Osteoblast (primary cell): ENCODE data around the gene YTHDF1. TPM values are rescaled to one million over a fixed set of nuclear protein-coding genes. Genes with fewer than 3 reads are reported as not detected.
A peak's percentile ranks its signal among the peaks of the same experiment; 100 is the strongest.
"Not testable (repeated sequence)": the region's sequence is repeated elsewhere in the genome, so short reads cannot be mapped to it uniquely, and the experiment has no call there.

ENCODE experiments used
- DNase-seq: peaks from one replicate; pipeline ENCODE4 v3.0.0; 2011; ENCODE audit warnings: low spot score, mixed read lengths; ENCODE audit not compliant: insufficient read length; ENCODE audit errors: missing footprints
- H2AFZ ChIP-seq: 2 replicates; pipeline ENCODE4 v1.6.0; 2011; ENCODE audit warnings: mild to moderate bottlenecking, low read length
- H3K27ac ChIP-seq: 2 replicates; pipeline ENCODE4 v1.5.1; 2011; ENCODE audit warnings: mild to moderate bottlenecking, low read depth, low read length, moderate library complexity
- H3K27me3 ChIP-seq: 2 replicates; pipeline ENCODE4 v1.6.0; 2012; ENCODE audit warnings: mild to moderate bottlenecking, control low read depth, inconsistent platforms, low read length, moderate library complexity; ENCODE audit not compliant: insufficient read depth
- H3K36me3 ChIP-seq: 2 replicates; pipeline ENCODE4 v1.5.1; 2011; ENCODE audit warnings: mild to moderate bottlenecking, low read length, control low read depth, moderate library complexity; ENCODE audit not compliant: insufficient read depth
- H3K4me1 ChIP-seq: 2 replicates; pipeline ENCODE4 v1.5.1; 2011; ENCODE audit warnings: mild to moderate bottlenecking, low read length, control low read depth, moderate library complexity; ENCODE audit not compliant: insufficient read depth
- H3K4me2 ChIP-seq: 2 replicates; pipeline ENCODE4 v1.6.0; 2011; ENCODE audit warnings: mild to moderate bottlenecking, low read length; ENCODE audit not compliant: insufficient read depth
- H3K4me3 ChIP-seq: fragments of 200-600 bp; sonication (generic); 3 replicates; pipeline ENCODE4 v1.5.1; 2012; ENCODE audit warnings: mild to moderate bottlenecking, low read length, inconsistent platforms; ENCODE audit not compliant: insufficient read depth
- H3K79me2 ChIP-seq: 2 replicates; pipeline ENCODE4 v1.6.0; 2012; ENCODE audit warnings: mild to moderate bottlenecking, low read length, control low read depth, inconsistent platforms; ENCODE audit not compliant: insufficient read depth
- H3K9me3 ChIP-seq: 2 replicates; pipeline ENCODE4 v1.5.1; 2011; ENCODE audit warnings: low read depth, low read length, control low read depth
- H4K20me1 ChIP-seq: 2 replicates; pipeline ENCODE4 v1.6.0; 2012; ENCODE audit warnings: mild to moderate bottlenecking, low read length, control low read depth; ENCODE audit not compliant: insufficient read depth
- total RNA-seq: library from RNA; depleted of rRNA; stranded (reverse); fragments of >200 nt; gene quantifications from 2 replicates; pipeline ENCODE4 v1.2.3, GENCODE V29; 2012
- TF ChIP-seq, protein P1 (sequence below): IDR thresholded peaks from 2 replicates; pipeline ENCODE4 v1.5.1; 2011; ENCODE audit warnings: mild to moderate bottlenecking, low read depth, low read length, moderate library complexity; ENCODE audit errors: extremely low read depth

YTHDF1 gene
- total RNA-seq, 1 donor: 23.9 TPM

DNA sequence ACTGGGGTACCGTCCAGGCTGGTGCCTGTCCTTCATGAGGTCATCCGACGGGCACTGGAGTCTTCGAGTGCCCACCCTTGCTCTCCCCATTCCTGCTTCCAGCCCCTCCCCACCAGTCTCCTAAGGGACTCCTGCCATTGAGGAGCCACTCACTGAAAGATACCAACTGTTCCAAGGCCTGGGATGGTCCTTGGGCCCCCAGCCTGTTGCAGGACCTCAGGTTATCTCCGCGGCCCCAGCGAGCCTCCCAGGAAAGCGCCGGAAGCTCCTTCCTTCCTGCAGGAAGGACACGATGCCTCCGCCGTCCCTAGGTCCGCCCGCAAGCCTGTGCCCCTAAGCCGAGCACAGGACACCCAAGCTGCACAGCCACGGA, 37.1 kb upstream of the YTHDF1 start:
- no peaks in the 10 kb centered on the region for H3K9me3 ChIP-seq
- H3K79me2 ChIP-seq: no peaks in the 10 kb centered on the region
- H2AFZ ChIP-seq: no peak overlapping the region
- H3K36me3 ChIP-seq: no peaks in the 10 kb centered on the region
- peaks cover 48% of the 10 kb centered on the region for H3K27me3 ChIP-seq
- no peak for DNase-seq
- TF ChIP-seq, protein P1, sequence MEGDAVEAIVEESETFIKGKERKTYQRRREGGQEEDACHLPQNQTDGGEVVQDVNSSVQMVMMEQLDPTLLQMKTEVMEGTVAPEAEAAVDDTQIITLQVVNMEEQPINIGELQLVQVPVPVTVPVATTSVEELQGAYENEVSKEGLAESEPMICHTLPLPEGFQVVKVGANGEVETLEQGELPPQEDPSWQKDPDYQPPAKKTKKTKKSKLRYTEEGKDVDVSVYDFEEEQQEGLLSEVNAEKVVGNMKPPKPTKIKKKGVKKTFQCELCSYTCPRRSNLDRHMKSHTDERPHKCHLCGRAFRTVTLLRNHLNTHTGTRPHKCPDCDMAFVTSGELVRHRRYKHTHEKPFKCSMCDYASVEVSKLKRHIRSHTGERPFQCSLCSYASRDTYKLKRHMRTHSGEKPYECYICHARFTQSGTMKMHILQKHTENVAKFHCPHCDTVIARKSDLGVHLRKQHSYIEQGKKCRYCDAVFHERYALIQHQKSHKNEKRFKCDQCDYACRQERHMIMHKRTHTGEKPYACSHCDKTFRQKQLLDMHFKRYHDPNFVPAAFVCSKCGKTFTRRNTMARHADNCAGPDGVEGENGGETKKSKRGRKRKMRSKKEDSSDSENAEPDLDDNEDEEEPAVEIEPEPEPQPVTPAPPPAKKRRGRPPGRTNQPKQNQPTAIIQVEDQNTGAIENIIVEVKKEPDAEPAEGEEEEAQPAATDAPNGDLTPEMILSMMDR: no peak
- no peaks in the 10 kb centered on the region for H4K20me1 ChIP-seq
- H3K4me1 ChIP-seq: no peaks in the 10 kb centered on the region
- no peak overlapping the region for H3K4me3 ChIP-seq
- H3K4me2 ChIP-seq: no peak overlapping the region
- no peak overlapping the region for H3K27ac ChIP-seq

DNA sequence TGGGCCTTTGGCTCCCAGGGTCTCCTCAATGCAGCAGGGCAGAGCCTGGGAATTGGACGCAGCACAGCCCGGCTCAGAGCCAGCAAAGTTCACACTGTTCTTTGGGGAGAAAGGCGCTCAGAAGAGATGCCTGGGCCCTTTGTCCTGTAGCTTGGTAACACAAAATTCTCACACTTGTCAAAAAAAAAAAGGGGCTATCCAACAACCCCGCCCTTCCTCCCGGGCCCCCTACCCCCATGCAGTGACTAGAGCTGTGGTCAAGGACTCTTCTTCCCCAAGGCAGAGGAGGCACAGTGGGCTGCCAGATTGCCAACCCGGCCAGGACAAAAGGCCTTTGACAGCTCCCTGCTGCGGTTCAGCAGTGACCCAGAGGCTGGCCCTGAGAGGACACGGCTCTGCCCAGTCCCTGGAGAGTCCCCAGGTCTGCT, 36.4 kb upstream of the YTHDF1 start:
- no peak overlapping the region for H3K4me3 ChIP-seq
- H3K4me1 ChIP-seq: no peaks in the 10 kb centered on the region
- no peak overlapping the region for H2AFZ ChIP-seq
- H3K9me3 ChIP-seq: no peaks in the 10 kb centered on the region
- H3K79me2 ChIP-seq: no peaks in the 10 kb centered on the region
- H3K36me3 ChIP-seq: no peaks in the 10 kb centered on the region
- no peak overlapping the region for H3K27ac ChIP-seq
- H3K27me3 ChIP-seq: peaks cover 55% of the 10 kb centered on the region
- no peaks in the 10 kb centered on the region for H4K20me1 ChIP-seq
- DNase-seq: no peak
- TF ChIP-seq, protein P1: no peak
- no peak overlapping the region for H3K4me2 ChIP-seq

DNA sequence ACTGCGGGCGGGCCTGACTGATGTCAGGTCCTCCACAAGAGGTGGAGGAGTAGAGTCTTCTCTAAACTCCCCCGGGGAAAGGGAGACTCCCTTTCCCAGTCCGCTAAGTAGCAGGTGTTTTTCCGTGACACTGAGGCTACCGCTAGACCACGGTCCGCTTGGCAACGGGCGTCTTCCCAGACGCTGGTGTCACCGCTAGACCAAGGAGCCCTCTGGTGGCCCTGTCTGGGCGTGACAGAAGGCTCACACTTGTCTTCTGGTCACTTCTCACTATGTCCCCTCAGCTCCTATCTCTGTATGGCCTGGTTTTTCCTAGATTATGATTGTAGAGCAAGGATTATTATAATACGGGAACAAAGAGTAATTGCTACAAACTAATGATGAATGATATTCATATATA, 35.4 kb upstream of the YTHDF1 start:
- not testable (repeated sequence) for H3K4me2 ChIP-seq, H3K4me1 ChIP-seq, H3K4me3 ChIP-seq, DNase-seq, H2AFZ ChIP-seq, H3K36me3 ChIP-seq, H4K20me1 ChIP-seq, H3K27ac ChIP-seq, H3K9me3 ChIP-seq, H3K79me2 ChIP-seq
- TF ChIP-seq, protein P1: peak; percentile 22
- peaks cover 58% of the 10 kb centered on the region for H3K27me3 ChIP-seq

DNA sequence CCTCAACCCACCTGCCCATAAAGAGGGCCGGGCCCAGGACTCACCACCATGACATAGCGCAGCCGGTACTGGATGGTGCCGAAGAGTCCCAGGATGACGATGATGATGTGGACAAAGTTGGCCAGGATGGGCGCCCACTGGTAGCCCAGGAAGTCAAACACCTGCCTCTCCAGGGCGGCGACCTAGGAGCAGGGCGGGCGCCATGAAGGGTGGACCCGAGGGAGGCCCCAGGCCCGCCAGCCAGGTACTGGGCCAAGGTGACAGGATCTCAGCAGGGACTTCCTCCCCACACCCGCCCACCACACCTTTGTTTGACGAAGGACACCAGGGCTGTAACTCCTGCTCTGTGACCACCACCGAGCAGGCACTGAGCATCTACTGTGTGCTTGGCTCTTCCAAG, 34.0 kb upstream of the YTHDF1 start:
- TF ChIP-seq, protein P1: no peak
- no peaks in the 10 kb centered on the region for H3K9me3 ChIP-seq
- H3K27ac ChIP-seq: no peak overlapping the region
- H3K79me2 ChIP-seq: no peaks in the 10 kb centered on the region
- no peaks in the 10 kb centered on the region for H4K20me1 ChIP-seq
- no peak for DNase-seq
- H3K36me3 ChIP-seq: no peaks in the 10 kb centered on the region
- peaks cover 47% of the 10 kb centered on the region for H3K27me3 ChIP-seq
- H3K4me3 ChIP-seq: no peak overlapping the region
- H2AFZ ChIP-seq: no peak overlapping the region
- no peak overlapping the region for H3K4me2 ChIP-seq
- H3K4me1 ChIP-seq: no peaks in the 10 kb centered on the region
